GM19463 (cell line): Measurements from ENCODE around the gene CCDC71L.

ENCODE experiments used
- ATAC-seq: cut with Tn5 transposase; IDR thresholded peaks from one replicate; pipeline ENCODE4 v1.9.1; 2021; ENCODE audit warnings: mild to moderate bottlenecking, moderate library complexity; ENCODE audit not compliant: unreplicated experiment

CCDC71L gene

DNA sequence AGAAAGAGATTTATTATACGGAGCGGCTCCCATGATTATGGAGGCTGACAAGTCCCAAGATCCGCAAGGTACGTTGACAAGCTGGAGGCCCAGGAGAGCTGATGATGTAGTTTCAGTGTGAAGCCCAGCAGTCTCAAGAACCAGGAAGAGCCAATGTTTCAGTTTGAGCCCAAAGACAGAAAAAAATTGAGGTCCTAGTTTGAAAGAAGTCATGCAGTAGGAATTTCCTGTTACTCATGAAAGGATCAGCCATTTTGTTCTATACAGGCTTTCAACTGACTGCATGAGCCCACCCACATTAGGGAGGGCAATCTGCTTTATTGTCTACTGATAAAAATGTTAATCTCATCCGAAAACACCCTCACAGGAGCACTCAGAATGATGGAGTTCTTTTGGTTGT, 51.5 kb downstream of the CCDC71L start:
- ATAC-seq, result no peak

GRCh38 chr7:106608661-106609060, 52.3 kb downstream of the CCDC71L start:
- no peak for ATAC-seq
